AG09309 (cell line): Measurements from ENCODE around the gene EREG.

Source experiments
- DNase-seq: peaks from one replicate; pipeline ENCODE4 v3.0.0-alpha.2; 2010; ENCODE audit warnings: low read depth
- H3K4me3 ChIP-seq: 2 replicates; pipeline ENCODE4 v1.5.1; 2011; ENCODE audit warnings: mild to moderate bottlenecking, low read depth, low read length, moderate library complexity; ENCODE audit not compliant: control insufficient read depth
- CTCF ChIP-seq: IDR thresholded peaks from 2 replicates; pipeline ENCODE4 v1.5.1; 2011; ENCODE audit warnings: mild to moderate bottlenecking, low read depth, low read length, inconsistent platforms; ENCODE audit not compliant: insufficient read depth, control insufficient read depth; ENCODE audit errors: missing control alignments

The EREG gene, protein sequence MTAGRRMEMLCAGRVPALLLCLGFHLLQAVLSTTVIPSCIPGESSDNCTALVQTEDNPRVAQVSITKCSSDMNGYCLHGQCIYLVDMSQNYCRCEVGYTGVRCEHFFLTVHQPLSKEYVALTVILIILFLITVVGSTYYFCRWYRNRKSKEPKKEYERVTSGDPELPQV

DNA sequence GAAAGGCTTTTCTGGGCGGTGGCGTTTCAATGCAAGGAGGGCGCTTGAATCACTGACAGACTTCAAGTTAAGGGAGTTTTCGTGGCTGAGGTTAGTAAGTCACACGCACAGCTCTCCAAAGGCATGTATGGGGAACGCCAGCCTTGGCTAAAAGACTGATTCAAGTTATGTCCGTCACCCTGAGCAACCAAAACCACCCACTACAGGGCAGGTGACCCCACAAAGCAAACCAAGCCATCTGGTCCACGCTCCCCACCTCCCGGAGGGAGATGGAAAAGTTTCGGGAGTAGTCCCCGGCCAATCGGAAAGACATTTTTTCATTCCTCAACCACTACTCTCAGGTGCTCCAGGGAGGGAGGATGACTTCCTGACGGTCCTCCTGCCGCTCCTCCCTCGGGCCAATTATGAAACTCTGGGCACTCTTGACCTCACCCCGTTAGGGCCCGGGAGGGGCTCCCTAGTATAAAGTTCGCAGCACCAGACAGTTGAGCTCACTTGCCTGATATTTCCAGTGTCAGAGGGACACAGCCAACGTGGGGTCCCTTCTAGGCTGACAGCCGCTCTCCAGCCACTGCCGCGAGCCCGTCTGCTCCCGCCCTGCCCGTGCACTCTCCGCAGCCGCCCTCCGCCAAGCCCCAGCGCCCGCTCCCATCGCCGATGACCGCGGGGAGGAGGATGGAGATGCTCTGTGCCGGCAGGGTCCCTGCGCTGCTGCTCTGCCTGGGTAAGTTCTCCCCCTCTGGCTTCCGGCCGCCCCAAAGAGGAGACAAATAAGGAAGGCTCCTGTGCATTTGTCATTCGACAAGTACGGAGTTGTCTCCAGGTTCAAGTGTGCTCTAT is at the start of gene EREG:
Gene EREG (plus strand): TSS at position 494 of the 840 bp plus-strand sequence. CDS start 164 bp downstream, at position 658.
- no peak for TF ChIP-seq CTCF
- DNase-seq = no peak
- H3K4me3 ChIP-seq = peak within 1 kb of the TSS; percentile 57

GRCh38 chr4:74315376-74315775 is 49.6 kb upstream of the EREG start:
- no peak for DNase-seq
- TF ChIP-seq CTCF = no peak
- no peak overlapping the region for H3K4me3 ChIP-seq

DNA sequence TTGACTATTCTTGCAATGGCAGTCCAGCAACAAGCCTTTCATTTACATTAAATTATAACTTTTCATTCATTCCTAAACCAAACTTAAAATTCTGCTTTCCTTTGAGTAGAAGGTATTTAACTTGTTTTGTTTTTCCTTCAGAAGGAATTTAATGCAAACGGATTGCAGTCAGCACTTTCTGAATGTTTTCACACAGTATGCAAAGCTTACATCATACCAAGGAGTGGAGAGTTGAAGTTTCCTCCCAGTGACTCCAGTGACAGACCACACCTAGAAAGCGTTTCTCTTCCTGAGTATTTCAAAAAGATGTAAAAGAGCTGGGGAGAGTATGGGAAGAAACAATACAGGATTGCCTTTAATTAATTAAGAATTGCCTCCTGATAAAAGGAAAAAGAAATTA is 48.5 kb upstream of the EREG start:
- DNase-seq = no peak
- TF ChIP-seq CTCF = no peak
- no peak overlapping the region for H3K4me3 ChIP-seq

DNA sequence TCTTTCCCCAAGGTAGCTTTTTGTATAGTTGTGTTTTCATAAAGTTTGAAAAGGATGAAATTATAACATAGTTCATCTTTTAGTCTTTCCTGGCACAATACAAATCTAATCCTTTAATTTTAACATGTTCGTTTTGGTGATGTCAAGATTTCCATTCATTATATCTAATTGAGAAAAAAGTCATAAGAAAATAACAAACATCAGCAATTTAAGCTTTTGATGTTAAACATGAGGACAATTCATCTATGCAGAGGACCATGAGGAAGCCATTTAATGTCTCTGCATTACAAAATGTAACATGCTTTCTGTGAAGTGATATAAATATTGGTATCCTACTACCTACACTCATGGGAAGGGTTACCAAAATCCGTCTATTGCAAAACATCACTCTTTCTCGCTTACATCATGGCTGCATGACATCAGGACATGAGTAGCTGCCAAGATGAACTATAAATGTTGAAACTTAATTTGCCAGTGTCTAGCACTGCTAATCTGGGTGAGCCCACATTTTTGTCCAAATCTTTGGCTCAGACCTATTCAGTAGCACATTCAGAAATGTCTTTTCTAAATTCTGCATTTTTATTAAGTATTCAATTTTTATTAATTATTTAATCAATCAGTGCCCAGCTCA is 47.2 kb upstream of the EREG start:
- H3K4me3 ChIP-seq = no peak overlapping the region
- no peak for DNase-seq
- TF ChIP-seq CTCF = no peak

GRCh38 chr4:74318276-74318675 is 46.7 kb upstream of the EREG start:
- DNase-seq = no peak
- no peak for TF ChIP-seq CTCF
- H3K4me3 ChIP-seq = no peak overlapping the region

GRCh38 chr4:74319470-74319869 is 45.5 kb upstream of the EREG start:
- no peak for TF ChIP-seq CTCF
- H3K4me3 ChIP-seq = no peak overlapping the region
- DNase-seq = no peak
